Natural killer cell (primary cell): Measurements from ENCODE around the gene INPP4A. TPM values are rescaled to one million over a fixed set of nuclear protein-coding genes. Genes with fewer than 3 reads are reported as not detected.

Experiments
- ATAC-seq, 3 donors: fragments of 150-1000 bp in 2 of 3; fragments of 200-7000 bp in 1 of 3; cut with Tn5 transposase; 1 replicate in 1 of 3; 2 replicates in 2 of 3; pipeline ENCODE4 v1.10.0; 2021; ENCODE audit warnings: mild to moderate bottlenecking in 2 of 3, moderate library complexity in 2 of 3
- DNase-seq, 2 donors: peaks; one replicate each; pipeline versions ENCODE4 v3.0.0 to v3.0.0-alpha.2; 2013 to 2021; ENCODE audit warnings: mixed read lengths in 1 of 2
- H3K27ac ChIP-seq: one replicate; pipeline ENCODE4 v1.5.1; 2013; ENCODE audit warnings: mild to moderate bottlenecking, low read length
- H3K27me3 ChIP-seq: one replicate; pipeline ENCODE4 v1.6.1; 2013; ENCODE audit warnings: low read length; ENCODE audit not compliant: control insufficient read depth, insufficient read depth
- H3K36me3 ChIP-seq: one replicate; pipeline ENCODE4 v1.6.1; 2013; ENCODE audit warnings: low read length; ENCODE audit not compliant: control insufficient read depth, insufficient read depth
- H3K4me1 ChIP-seq: one replicate; pipeline ENCODE4 v1.6.1; 2013; ENCODE audit warnings: low read length; ENCODE audit not compliant: control insufficient read depth, insufficient read depth
- H3K4me3 ChIP-seq: one replicate; pipeline ENCODE4 v1.5.1; 2013; ENCODE audit warnings: low read length
- H3K9me3 ChIP-seq: one replicate; pipeline ENCODE4 v1.6.1; 2013; ENCODE audit warnings: low read length; ENCODE audit not compliant: control insufficient read depth, insufficient read depth
- H3K27ac Mint-ChIP-seq, 2 donors: one replicate each; pipeline ENCODE4 v1.8.0; 2022; ENCODE audit warnings: mild to moderate bottlenecking in 2 of 2, mixed read lengths in 2 of 2, moderate library complexity in 1 of 2
- H3K27me3 Mint-ChIP-seq, 2 donors: one replicate each; pipeline ENCODE4 v1.8.0; 2022; ENCODE audit warnings: low read depth in 2 of 2, mixed read lengths in 2 of 2
- H3K36me3 Mint-ChIP-seq: one replicate; pipeline ENCODE4 v1.8.0; 2022; ENCODE audit warnings: mixed read lengths
- H3K4me1 Mint-ChIP-seq, 2 donors: one replicate each; pipeline ENCODE4 v1.8.0; 2022; ENCODE audit warnings: mixed read lengths in 2 of 2
- H3K4me3 Mint-ChIP-seq: one replicate; pipeline ENCODE4 v1.8.0; 2022; ENCODE audit warnings: mild to moderate bottlenecking, moderate library complexity, mixed read lengths
- H3K9me3 Mint-ChIP-seq, 2 donors: one replicate each; pipeline ENCODE4 v1.8.0; 2022; ENCODE audit warnings: mixed read lengths in 2 of 2
- WGBS: methylation state at CpG from one replicate; pipeline ENCODE4 v1.1.7; 2013; ENCODE audit warnings: missing lambda C conversion rate; ENCODE audit not compliant: insufficient coverage; 5-methylcytosine and 5-hydroxymethylcytosine counted together
- intact Hi-C: fragments of 100-400 bp; cut with micrococcal nuclease; formaldehyde crosslinking; loops from one replicate; pipeline ENCODE4 v1.14.2; 2022
- total RNA-seq, 4 donors: library from RNA; stranded (reverse); fragments of 120-200 nt in 1 of 4; gene quantifications; one replicate each; pipeline versions ENCODE4 v1.2.3 to v1.2.4, GENCODE V29; 2013 to 2022
- TF ChIP-seq, protein P1 (sequence below): fragments of 200-600 bp; IDR thresholded peaks from one replicate; pipeline ENCODE4 v1.8.0; 2022; ENCODE audit warnings: antibody characterized with exemption

The INPP4A gene
- total RNA-seq, 3 donors from 2014 or later (not counting 1 experiment from before 2014, with no cell fraction given) = 192 to 243 (median 225) TPM

- peak overlapping the region; percentile 72 for H3K4me3 Mint-ChIP-seq
- intact Hi-C loops = loop anchor here (5.0 to 10.0 kb wide), 2 partner anchors 189 to 754 kb away; partner anchors contain the start of gene ZAP70
- peaks cover 83 to 93% of the 10 kb centered on the region in 2 donors for H3K4me1 Mint-ChIP-seq
- no peaks in the 10 kb centered on the region for H3K9me3 ChIP-seq
- ATAC-seq (no peak), DNase-seq (peak in 1 of 2 donors; percentile 46)
- H3K4me1 ChIP-seq = peaks cover 99% of the 10 kb centered on the region
- H3K27ac ChIP-seq = peak overlapping the region; percentile 95
- peak overlapping the region; percentile 98 to 99 for H3K27ac Mint-ChIP-seq
- H3K36me3 ChIP-seq = no peaks in the 10 kb centered on the region
- 59% methylated on average over 5 of the region's 5 CpGs for WGBS
- H3K36me3 Mint-ChIP-seq = no peaks in the 10 kb centered on the region
- TF ChIP-seq, protein P1, sequence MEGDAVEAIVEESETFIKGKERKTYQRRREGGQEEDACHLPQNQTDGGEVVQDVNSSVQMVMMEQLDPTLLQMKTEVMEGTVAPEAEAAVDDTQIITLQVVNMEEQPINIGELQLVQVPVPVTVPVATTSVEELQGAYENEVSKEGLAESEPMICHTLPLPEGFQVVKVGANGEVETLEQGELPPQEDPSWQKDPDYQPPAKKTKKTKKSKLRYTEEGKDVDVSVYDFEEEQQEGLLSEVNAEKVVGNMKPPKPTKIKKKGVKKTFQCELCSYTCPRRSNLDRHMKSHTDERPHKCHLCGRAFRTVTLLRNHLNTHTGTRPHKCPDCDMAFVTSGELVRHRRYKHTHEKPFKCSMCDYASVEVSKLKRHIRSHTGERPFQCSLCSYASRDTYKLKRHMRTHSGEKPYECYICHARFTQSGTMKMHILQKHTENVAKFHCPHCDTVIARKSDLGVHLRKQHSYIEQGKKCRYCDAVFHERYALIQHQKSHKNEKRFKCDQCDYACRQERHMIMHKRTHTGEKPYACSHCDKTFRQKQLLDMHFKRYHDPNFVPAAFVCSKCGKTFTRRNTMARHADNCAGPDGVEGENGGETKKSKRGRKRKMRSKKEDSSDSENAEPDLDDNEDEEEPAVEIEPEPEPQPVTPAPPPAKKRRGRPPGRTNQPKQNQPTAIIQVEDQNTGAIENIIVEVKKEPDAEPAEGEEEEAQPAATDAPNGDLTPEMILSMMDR = no peak
- H3K27me3 ChIP-seq = no peaks in the 10 kb centered on the region
- no peaks in the 10 kb centered on the region for H3K27me3 Mint-ChIP-seq
- no peaks in the 10 kb centered on the region for H3K9me3 Mint-ChIP-seq
- no peak overlapping the region for H3K4me3 ChIP-seq
Observed at GRCh38 chr2:98468621-98469236, 24.1 kb downstream of the INPP4A start.

GRCh38 chr2:98469862-98470544 lies 25.3 kb downstream of the INPP4A start:
- intact Hi-C loops = loop anchor here (2.0 to 10.0 kb wide), 3 partner anchors 15 to 755 kb away; partner anchors contain the start of gene ZAP70
- H3K36me3 ChIP-seq = no peaks in the 10 kb centered on the region
- 77% methylated on average over 11 of the region's 11 CpGs for WGBS
- Mint-ChIP-seq H3K27ac (peak overlapping the region; percentile 98 to 99), H3K9me3 (no peaks in the 10 kb centered on the region), H3K4me1 (peaks cover 83 to 93% of the 10 kb centered on the region in 2 donors), H3K27me3 (no peaks in the 10 kb centered on the region), H3K36me3 (no peaks in the 10 kb centered on the region), H3K4me3 (peak overlapping the region; percentile 81)
- DNase-seq (no peak), ATAC-seq (no peak)
- H3K27me3 ChIP-seq = no peaks in the 10 kb centered on the region
- H3K9me3 ChIP-seq = no peaks in the 10 kb centered on the region
- H3K27ac ChIP-seq = peak overlapping the region; percentile 24
- peaks cover 98% of the 10 kb centered on the region for H3K4me1 ChIP-seq
- TF ChIP-seq, protein P1 = no peak
- H3K4me3 ChIP-seq = no peak overlapping the region

DNA sequence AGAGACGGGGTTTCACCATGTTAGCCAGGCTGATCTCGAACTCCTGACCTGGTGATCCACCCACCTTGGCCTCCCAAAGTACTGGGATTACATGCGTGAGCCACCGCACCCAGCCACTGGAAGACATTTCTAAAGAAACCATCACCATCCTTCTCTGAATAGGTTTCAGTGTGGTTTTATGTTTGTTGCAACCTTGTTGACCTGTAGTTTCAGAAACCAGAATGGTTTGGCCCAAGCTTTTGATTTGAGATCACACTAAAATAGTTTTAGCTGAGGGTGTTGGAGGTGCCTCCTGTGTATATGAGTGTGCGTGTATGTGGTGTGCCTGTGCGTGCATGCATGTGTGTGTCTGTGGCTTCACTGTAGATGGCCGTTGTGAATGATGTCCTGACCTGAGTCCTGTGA lies 26.2 kb downstream of the INPP4A start:
- H3K4me1 Mint-ChIP-seq = peaks cover 83 to 93% of the 10 kb centered on the region in 2 donors
- no peaks in the 10 kb centered on the region for H3K27me3 ChIP-seq
- H3K9me3 ChIP-seq = no peaks in the 10 kb centered on the region
- H3K36me3 Mint-ChIP-seq = no peaks in the 10 kb centered on the region
- H3K4me1 ChIP-seq = peaks cover 96% of the 10 kb centered on the region
- 52% methylated on average over 7 of the region's 7 CpGs for WGBS
- H3K4me3 Mint-ChIP-seq = peak overlapping the region; percentile 81
- no peak overlapping the region for H3K4me3 ChIP-seq
- TF ChIP-seq, protein P1 = no peak
- H3K27ac Mint-ChIP-seq = peak overlapping the region; percentile 98 to 99
- peak overlapping the region; percentile 85 for H3K27ac ChIP-seq
- peak in 1 of 3 donors; percentile 30 for ATAC-seq
- H3K36me3 ChIP-seq = no peaks in the 10 kb centered on the region
- DNase-seq = no peak
- H3K9me3 Mint-ChIP-seq = no peaks in the 10 kb centered on the region
- intact Hi-C loops = loop anchor here (2.0 kb wide), 1 partner anchor 16 kb away; no protein-coding TSS in a partner anchor
- no peaks in the 10 kb centered on the region for H3K27me3 Mint-ChIP-seq
